ENCODE data around the gene CUL1.

Gene CUL1

DNA sequence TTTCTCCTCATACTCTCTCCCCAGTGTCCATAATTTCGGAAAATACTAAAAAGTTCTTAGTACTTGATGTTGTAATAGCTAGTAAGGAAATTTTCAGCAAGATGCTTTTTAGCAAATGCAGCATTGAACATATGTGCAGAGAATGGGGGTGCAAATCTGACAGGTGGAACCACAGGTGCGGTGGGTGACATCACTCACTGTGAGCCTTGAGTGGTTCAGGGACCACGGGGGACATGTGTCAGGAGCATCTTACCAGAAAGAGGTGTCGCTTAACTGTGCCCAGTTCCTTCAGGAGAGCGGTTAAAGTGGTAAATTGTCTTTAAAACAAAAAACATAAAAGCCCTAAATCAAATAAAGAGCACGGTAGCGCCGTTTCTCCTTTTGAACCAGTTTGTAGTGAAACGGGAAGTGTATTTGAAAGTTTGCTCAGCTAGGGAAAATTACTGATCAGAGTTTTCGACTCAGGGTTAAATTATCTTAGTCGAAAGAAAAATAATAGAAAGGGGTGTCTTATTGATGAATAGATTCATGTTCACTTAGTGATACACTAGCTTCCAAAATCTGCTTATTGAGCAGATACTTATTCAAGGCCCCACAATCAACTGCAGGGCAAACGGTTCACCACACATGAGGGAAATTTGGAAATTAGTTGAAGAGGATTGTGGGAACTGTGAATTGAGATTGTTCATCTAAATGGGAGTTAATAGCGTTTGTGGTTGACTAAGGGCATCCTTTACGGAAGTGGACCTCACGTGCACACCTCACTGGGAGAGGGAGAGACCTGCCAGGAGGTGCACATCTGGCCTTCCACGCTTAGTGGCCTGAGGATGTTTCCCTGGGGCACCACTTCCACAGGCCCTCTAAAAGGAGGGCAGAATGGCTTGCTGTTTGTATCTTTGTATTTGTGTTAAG, 12.7 kb downstream of the CUL1 start:
- 0 out of 2 replicates have a peak overlapping the region, but pooled peaks have one; percentile 2 for H3K4me2 ChIP-seq (ENCODE audit: low read length)
- no peak overlapping the region for H3K4me3 ChIP-seq (ENCODE audit: low read depth, low read length, poor library complexity, severe bottlenecking)
- H3F3A ChIP-seq (ENCODE audit: insufficient read depth, low read length): no peaks in the 10 kb centered on the region
- no peaks in the 10 kb centered on the region for H3K27me3 ChIP-seq (ENCODE audit: insufficient read depth, low read length)
- no peak overlapping the region for H3K27ac ChIP-seq (ENCODE audit: low read depth, low read length, poor library complexity, severe bottlenecking)
- peaks cover 5% of the 10 kb centered on the region for H4K20me1 ChIP-seq (ENCODE audit: insufficient read depth, low read length)
- peaks cover 92% of the 10 kb centered on the region for H3K79me2 ChIP-seq (ENCODE audit: insufficient read depth, low read length)
- H3K4me1 ChIP-seq (ENCODE audit: insufficient read depth, low read length, severe bottlenecking): peaks cover 20% of the 10 kb centered on the region
- no peak overlapping the region for H2AFZ ChIP-seq (ENCODE audit: low read length)
- TF ChIP-seq CTCF (IDR thresholded peaks at IDR 0.05; ENCODE audit: low read length) (no peak), EZH2 (IDR thresholded peaks at IDR 0.05; ENCODE audit: borderline replicate concordance, low read length) (no peak)
- no peaks in the 10 kb centered on the region for H3K9me2 ChIP-seq (ENCODE audit: low read depth, low read length)
- no peak overlapping the region for H3K9ac ChIP-seq (ENCODE audit: low read length)
- no peaks in the 10 kb centered on the region for H3K9me3 ChIP-seq (ENCODE audit: low read length)
- peaks cover 10% of the 10 kb centered on the region for H3K36me3 ChIP-seq (ENCODE audit: insufficient read depth, low read length)

DNA sequence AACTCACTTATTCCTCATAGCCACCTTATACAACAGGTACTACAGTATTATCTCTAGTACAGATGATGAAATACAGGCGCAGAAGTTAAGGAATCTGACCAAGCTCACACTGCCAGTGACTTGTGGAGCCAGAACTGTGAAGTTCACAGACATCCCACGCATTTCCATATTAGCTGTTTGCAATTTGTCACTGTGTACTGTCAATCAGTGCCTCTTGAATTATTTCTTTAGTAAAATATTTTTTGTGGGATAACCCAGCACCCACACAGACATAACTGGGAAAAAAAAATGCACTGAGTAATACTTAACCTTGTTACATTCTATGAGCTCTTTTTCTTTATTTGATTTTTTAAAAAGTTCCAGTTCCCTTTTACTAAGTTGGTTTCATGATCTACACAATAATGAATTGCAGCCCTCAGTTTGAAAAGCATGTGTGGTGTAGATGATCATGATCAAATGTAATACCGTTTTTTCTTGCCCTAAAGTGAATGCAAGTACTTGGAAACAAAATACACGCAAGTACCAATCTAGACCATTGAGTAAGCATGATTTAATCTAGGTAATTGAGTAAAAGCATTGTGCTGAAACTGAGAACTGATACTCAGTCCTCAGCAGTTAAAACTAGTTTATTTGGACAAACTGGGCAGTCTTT, 14.1 kb downstream of the CUL1 start:
- H3K4me2 ChIP-seq (ENCODE audit: low read length): no peak overlapping the region
- H3K4me3 ChIP-seq (ENCODE audit: low read depth, low read length, poor library complexity, severe bottlenecking): no peak overlapping the region
- no peaks in the 10 kb centered on the region for H3K9me2 ChIP-seq (ENCODE audit: low read depth, low read length)
- no peak overlapping the region for H3K27ac ChIP-seq (ENCODE audit: low read depth, low read length, poor library complexity, severe bottlenecking)
- no peak overlapping the region for H3K9ac ChIP-seq (ENCODE audit: low read length)
- peaks cover 10% of the 10 kb centered on the region for H3K36me3 ChIP-seq (ENCODE audit: insufficient read depth, low read length)
- no peak for TF ChIP-seq EZH2 (IDR thresholded peaks at IDR 0.05; ENCODE audit: borderline replicate concordance, low read length)
- TF ChIP-seq CTCF (IDR thresholded peaks at IDR 0.05; ENCODE audit: low read length): no peak
- no peaks in the 10 kb centered on the region for H3F3A ChIP-seq (ENCODE audit: insufficient read depth, low read length)
- H3K4me1 ChIP-seq (ENCODE audit: insufficient read depth, low read length, severe bottlenecking): peaks cover 19% of the 10 kb centered on the region
- H3K79me2 ChIP-seq (ENCODE audit: insufficient read depth, low read length): peaks cover 95% of the 10 kb centered on the region
- H3K9me3 ChIP-seq (ENCODE audit: low read length): no peaks in the 10 kb centered on the region
- no peak overlapping the region for H2AFZ ChIP-seq (ENCODE audit: low read length)
- H3K27me3 ChIP-seq (ENCODE audit: insufficient read depth, low read length): no peaks in the 10 kb centered on the region
- no peaks in the 10 kb centered on the region; the same call in 1 of the 2 replicates for H4K20me1 ChIP-seq (ENCODE audit: insufficient read depth, low read length)

GRCh38 chr7:148714498-148714897, 15.8 kb downstream of the CUL1 start:
- no peak overlapping the region for H3K4me2 ChIP-seq (ENCODE audit: low read length)
- H3K4me3 ChIP-seq (ENCODE audit: low read depth, low read length, poor library complexity, severe bottlenecking): no peak overlapping the region
- H3K4me1 ChIP-seq (ENCODE audit: insufficient read depth, low read length, severe bottlenecking): peaks cover 14% of the 10 kb centered on the region
- no peaks in the 10 kb centered on the region for H4K20me1 ChIP-seq (ENCODE audit: insufficient read depth, low read length)
- no peak overlapping the region for H3K27ac ChIP-seq (ENCODE audit: low read depth, low read length, poor library complexity, severe bottlenecking)
- H3K27me3 ChIP-seq (ENCODE audit: insufficient read depth, low read length): no peaks in the 10 kb centered on the region
- no peaks in the 10 kb centered on the region for H3K9me2 ChIP-seq (ENCODE audit: low read depth, low read length)
- H3K9ac ChIP-seq (ENCODE audit: low read length): no peak overlapping the region
- peaks cover 93% of the 10 kb centered on the region for H3K79me2 ChIP-seq (ENCODE audit: insufficient read depth, low read length)
- no peaks in the 10 kb centered on the region for H3K9me3 ChIP-seq (ENCODE audit: low read length)
- peaks cover 10% of the 10 kb centered on the region for H3K36me3 ChIP-seq (ENCODE audit: insufficient read depth, low read length)
- H2AFZ ChIP-seq (ENCODE audit: low read length): no peak overlapping the region
- TF ChIP-seq EZH2 (IDR thresholded peaks at IDR 0.05; ENCODE audit: borderline replicate concordance, low read length) (no peak), CTCF (IDR thresholded peaks at IDR 0.05; ENCODE audit: low read length) (no peak)
- H3F3A ChIP-seq (ENCODE audit: insufficient read depth, low read length): no peaks in the 10 kb centered on the region

All from OCI-LY1 (cell line).